ENCODE results near the gene NETO2.

NETO2 gene

GRCh38 chr16:47142821-47143676, 696 bp downstream of the NETO2 start:
- H3K9me3 ChIP-seq (ENCODE audit: insufficient read depth, low read length) = no peaks in the 10 kb centered on the region
- no peak overlapping the region for H3K27ac ChIP-seq (ENCODE audit: low read length)
- 0 out of 2 replicates have a peak overlapping the region, but pooled peaks have one; percentile 89 for H2AFZ ChIP-seq (ENCODE audit: low read depth, low read length)
- H3K4me3 ChIP-seq (ENCODE audit: low read length) = peak overlapping the region; percentile 86
- 0 out of 2 replicates have a peak overlapping the region, but pooled peaks have one; percentile 41 for H3K9ac ChIP-seq (ENCODE audit: low read length)
- peak overlapping the region; percentile 97 for H3K4me2 ChIP-seq (ENCODE audit: low read length)
- H3K27me3 ChIP-seq (ENCODE audit: low read depth, low read length) = peaks cover 5% of the 10 kb centered on the region; the same call in 1 of the 2 replicates
- H3K4me1 ChIP-seq (ENCODE audit: low read length) = peaks cover 7% of the 10 kb centered on the region; the same call in 1 of the 2 replicates
- no peaks in the 10 kb centered on the region for H3K79me2 ChIP-seq (ENCODE audit: low read length)
- no peaks in the 10 kb centered on the region for H3K36me3 ChIP-seq (replicated peaks; ENCODE audit: low read depth, low read length)
- no peaks in the 10 kb centered on the region for H4K20me1 ChIP-seq (ENCODE audit: insufficient read depth, low read length)
- TF ChIP-seq, protein P1, sequence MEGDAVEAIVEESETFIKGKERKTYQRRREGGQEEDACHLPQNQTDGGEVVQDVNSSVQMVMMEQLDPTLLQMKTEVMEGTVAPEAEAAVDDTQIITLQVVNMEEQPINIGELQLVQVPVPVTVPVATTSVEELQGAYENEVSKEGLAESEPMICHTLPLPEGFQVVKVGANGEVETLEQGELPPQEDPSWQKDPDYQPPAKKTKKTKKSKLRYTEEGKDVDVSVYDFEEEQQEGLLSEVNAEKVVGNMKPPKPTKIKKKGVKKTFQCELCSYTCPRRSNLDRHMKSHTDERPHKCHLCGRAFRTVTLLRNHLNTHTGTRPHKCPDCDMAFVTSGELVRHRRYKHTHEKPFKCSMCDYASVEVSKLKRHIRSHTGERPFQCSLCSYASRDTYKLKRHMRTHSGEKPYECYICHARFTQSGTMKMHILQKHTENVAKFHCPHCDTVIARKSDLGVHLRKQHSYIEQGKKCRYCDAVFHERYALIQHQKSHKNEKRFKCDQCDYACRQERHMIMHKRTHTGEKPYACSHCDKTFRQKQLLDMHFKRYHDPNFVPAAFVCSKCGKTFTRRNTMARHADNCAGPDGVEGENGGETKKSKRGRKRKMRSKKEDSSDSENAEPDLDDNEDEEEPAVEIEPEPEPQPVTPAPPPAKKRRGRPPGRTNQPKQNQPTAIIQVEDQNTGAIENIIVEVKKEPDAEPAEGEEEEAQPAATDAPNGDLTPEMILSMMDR (IDR thresholded peaks at IDR 0.05; ENCODE audit: low read depth, low read length) = no peak
- TF ChIP-seq EZH2phosphoT487 (IDR thresholded peaks at IDR 0.05; ENCODE audit: low read depth) = no peak

DNA sequence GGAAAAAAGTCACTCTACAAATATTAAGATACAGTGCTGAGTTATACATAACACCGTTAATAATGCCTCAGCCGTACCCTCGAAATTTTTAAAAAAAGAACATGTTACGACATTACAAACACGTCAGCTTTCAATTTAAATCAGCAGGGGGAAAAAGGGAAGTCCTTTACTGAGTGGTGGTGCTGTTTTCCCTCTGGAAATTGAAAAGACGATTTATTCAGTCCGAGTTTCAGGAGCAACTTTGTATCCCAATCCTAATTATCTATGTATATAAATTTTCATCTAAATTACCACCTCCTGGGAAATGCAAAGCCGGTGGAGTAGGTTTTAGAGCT, 1.3 kb downstream of the NETO2 start:
- H3K4me2 ChIP-seq (ENCODE audit: low read length) = peak overlapping the region; percentile 97
- H3K4me1 ChIP-seq (ENCODE audit: low read length) = peaks cover 7% of the 10 kb centered on the region; the same call in 1 of the 2 replicates
- no peaks in the 10 kb centered on the region for H3K36me3 ChIP-seq (replicated peaks; ENCODE audit: low read depth, low read length)
- peak overlapping the region; percentile 86 for H3K4me3 ChIP-seq (ENCODE audit: low read length)
- no peak overlapping the region for H3K27ac ChIP-seq (ENCODE audit: low read length)
- H3K9ac ChIP-seq (ENCODE audit: low read length) = peak overlapping the region; percentile 41; the same call in 1 of the 2 replicates
- H3K9me3 ChIP-seq (ENCODE audit: insufficient read depth, low read length) = no peaks in the 10 kb centered on the region
- H4K20me1 ChIP-seq (ENCODE audit: insufficient read depth, low read length) = no peaks in the 10 kb centered on the region
- H3K79me2 ChIP-seq (ENCODE audit: low read length) = no peaks in the 10 kb centered on the region
- H2AFZ ChIP-seq (ENCODE audit: low read depth, low read length) = peak overlapping the region; percentile 89; the same call in 1 of the 2 replicates
- H3K27me3 ChIP-seq (ENCODE audit: low read depth, low read length) = peaks cover 5% of the 10 kb centered on the region; the same call in 1 of the 2 replicates
- TF ChIP-seq, protein P1 (IDR thresholded peaks at IDR 0.05; ENCODE audit: low read depth, low read length) = no peak
- TF ChIP-seq EZH2phosphoT487 (IDR thresholded peaks at IDR 0.05; ENCODE audit: low read depth) = no peak

DNA sequence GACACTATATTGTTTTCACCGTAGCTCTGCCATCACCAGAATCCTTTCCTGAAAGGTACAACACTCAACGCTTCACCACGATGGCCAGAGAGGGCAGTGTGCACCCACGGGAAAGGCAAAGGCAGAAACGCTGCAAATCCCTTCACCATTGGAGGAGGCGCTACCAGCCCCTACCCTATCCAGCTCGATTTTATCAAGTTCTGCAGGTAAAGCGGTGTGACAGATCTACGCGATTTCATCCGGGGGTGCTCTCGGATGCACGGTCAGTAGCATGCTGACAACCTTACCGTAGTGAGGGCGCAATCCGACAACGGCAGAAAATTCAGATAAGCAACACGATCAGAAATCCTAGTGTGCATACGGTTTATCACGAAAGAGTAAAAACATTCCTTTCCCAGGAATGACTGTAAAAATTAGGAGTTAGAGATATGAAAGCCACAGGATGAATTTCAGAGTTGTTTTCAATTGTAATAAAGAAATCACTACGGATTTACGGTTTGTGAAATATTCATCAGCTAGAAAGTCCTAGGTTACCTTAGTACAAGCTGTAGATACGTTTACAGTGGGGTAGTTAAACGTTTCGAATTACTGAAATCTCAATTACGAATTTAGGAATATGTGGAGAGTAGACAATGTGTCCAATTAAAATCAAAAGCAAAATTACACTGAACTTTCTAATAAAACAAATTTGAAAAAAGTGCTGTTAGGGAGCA, 1.8 kb downstream of the NETO2 start:
- Histone ChIP-seq H3K27me3 (ENCODE audit: low read depth, low read length) (peaks cover 5% of the 10 kb centered on the region; the same call in 1 of the 2 replicates), H3K4me3 (ENCODE audit: low read length) (peak overlapping the region; percentile 86), H3K4me1 (ENCODE audit: low read length) (peaks cover 7% of the 10 kb centered on the region; the same call in 1 of the 2 replicates), H4K20me1 (ENCODE audit: insufficient read depth, low read length) (no peaks in the 10 kb centered on the region), H3K9ac (ENCODE audit: low read length) (peak overlapping the region; percentile 41; the same call in 1 of the 2 replicates), H3K36me3 (replicated peaks; ENCODE audit: low read depth, low read length) (no peaks in the 10 kb centered on the region), H3K27ac (ENCODE audit: low read length) (no peak overlapping the region), H3K4me2 (ENCODE audit: low read length) (peak overlapping the region; percentile 97), H3K79me2 (ENCODE audit: low read length) (no peaks in the 10 kb centered on the region), H2AFZ (ENCODE audit: low read depth, low read length) (peak overlapping the region; percentile 89), H3K9me3 (ENCODE audit: insufficient read depth, low read length) (no peaks in the 10 kb centered on the region)
- TF ChIP-seq, protein P1 (IDR thresholded peaks at IDR 0.05; ENCODE audit: low read depth, low read length) = peak; percentile 96
- no peak for TF ChIP-seq EZH2phosphoT487 (IDR thresholded peaks at IDR 0.05; ENCODE audit: low read depth)

DNA sequence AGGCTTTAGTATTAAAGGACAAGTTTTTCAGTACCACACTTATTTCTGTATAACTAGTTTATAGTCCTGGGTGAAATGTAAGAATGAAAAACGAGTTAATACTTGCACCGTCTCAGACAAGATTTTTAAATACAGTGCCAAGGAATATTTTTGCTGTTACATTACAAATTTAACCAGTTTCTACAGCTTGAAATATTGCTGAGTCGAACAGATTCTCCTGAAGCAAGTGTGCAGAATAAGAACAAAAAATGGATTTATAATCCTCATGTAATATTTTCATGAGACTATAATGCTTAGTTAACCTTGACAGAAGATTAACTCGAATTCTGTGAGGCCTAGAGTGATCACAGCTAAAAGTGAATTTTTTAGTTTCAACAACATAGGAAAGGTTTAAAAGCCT, 3.1 kb downstream of the NETO2 start:
- H3K9ac ChIP-seq (ENCODE audit: low read length) = no peak overlapping the region
- no peak overlapping the region for H3K4me3 ChIP-seq (ENCODE audit: low read length)
- H3K36me3 ChIP-seq (replicated peaks; ENCODE audit: low read depth, low read length) = no peaks in the 10 kb centered on the region
- H3K4me1 ChIP-seq (ENCODE audit: low read length) = peaks cover 7% of the 10 kb centered on the region; the same call in 1 of the 2 replicates
- no peaks in the 10 kb centered on the region for H3K79me2 ChIP-seq (ENCODE audit: low read length)
- no peaks in the 10 kb centered on the region for H3K9me3 ChIP-seq (ENCODE audit: insufficient read depth, low read length)
- H3K27ac ChIP-seq (ENCODE audit: low read length) = no peak overlapping the region
- H3K27me3 ChIP-seq (ENCODE audit: low read depth, low read length) = peaks cover 5% of the 10 kb centered on the region; the same call in 1 of the 2 replicates
- no peaks in the 10 kb centered on the region for H4K20me1 ChIP-seq (ENCODE audit: insufficient read depth, low read length)
- no peak overlapping the region for H3K4me2 ChIP-seq (ENCODE audit: low read length)
- TF ChIP-seq EZH2phosphoT487 (IDR thresholded peaks at IDR 0.05; ENCODE audit: low read depth) = no peak
- no peak overlapping the region for H2AFZ ChIP-seq (ENCODE audit: low read depth, low read length)

All from OCI-LY3 (cell line).